Left lung (tissue), 10 donors: ENCODE measurements around the gene FAM114A1. TPM values are rescaled to one million over a fixed set of nuclear protein-coding genes. Genes with fewer than 3 reads are reported as not detected.

ENCODE experiments used
- ATAC-seq: fragments of 200-7000 bp; cut with Tn5 transposase; one replicate; pipeline ENCODE4 v1.9.1; 2020; ENCODE audit warnings: moderate library complexity
- DNase-seq, 4 donors: peaks; one replicate each; pipeline ENCODE4 v3.0.0-alpha.2; 2013 to 2020
- H3K27ac ChIP-seq, 2 donors: fragments of 200-600 bp; sonication (generic) in 1 of 2; one replicate each; pipeline versions ENCODE4 v1.5.0 to v1.8.0; 2020 to 2021
- H3K27me3 ChIP-seq, 2 donors: fragments of 200-600 bp; sonication (generic) in 1 of 2; one replicate each; pipeline versions ENCODE4 v1.5.0 to v1.8.0; 2020 to 2021
- H3K36me3 ChIP-seq, 2 donors: fragments of 200-600 bp; sonication (generic) in 1 of 2; one replicate each; pipeline versions ENCODE4 v1.5.0 to v1.8.0; 2020 to 2021
- H3K4me1 ChIP-seq, 2 donors: fragments of 200-600 bp; one replicate each; pipeline ENCODE4 v1.8.0; 2021
- H3K4me3 ChIP-seq, 2 donors: fragments of 200-600 bp; sonication (generic) in 1 of 2; one replicate each; pipeline versions ENCODE4 v1.5.0 to v1.8.0; 2020 to 2021; ENCODE audit warnings: mild to moderate bottlenecking in 1 of 2
- H3K9me3 ChIP-seq, 2 donors: fragments of 200-600 bp; sonication (generic) in 1 of 2; one replicate each; pipeline versions ENCODE4 v1.5.0 to v1.8.0; 2020 to 2021
- CTCF ChIP-seq, 2 donors: fragments of 200-600 bp; sonication (generic) in 1 of 2; IDR thresholded peaks; one replicate each; pipeline versions ENCODE4 v1.5.0 to v1.8.0; 2021; ENCODE audit warnings: antibody characterized with exemption in 2 of 2
- intact Hi-C, 2 donors: fragments of 100-400 bp; cut with DNase I; formaldehyde crosslinking; loops; one replicate each; pipeline versions ENCODE4 v1.11.2 to v1.14.2; 2022
- polyA plus RNA-seq, 6 donors: library from polyadenylated mRNA; unstranded; fragments of 120-200 nt; gene quantifications; one replicate each; pipeline ENCODE4 v1.2.1, GENCODE V29; 2013; ENCODE audit not compliant: insufficient read length in 6 of 6
- total RNA-seq, 2 donors: library from RNA; stranded (reverse); fragmentation: NEBNext Ultra II Directional; extraction: Animal tissue kit (Norgen Biotek cat#: 25700); gene quantifications; one replicate each; pipeline ENCODE4 v1.2.1, GENCODE V29; 2021
- donor health status: DM: no; HTN: yes; CAD: no.
- donor health status: DM: no; HTN: no; CAD: no.

FAM114A1 gene
- total and polyA plus RNA-seq, 8 donors, result 51.5 to 81.1 (median 62.4) TPM

DNA sequence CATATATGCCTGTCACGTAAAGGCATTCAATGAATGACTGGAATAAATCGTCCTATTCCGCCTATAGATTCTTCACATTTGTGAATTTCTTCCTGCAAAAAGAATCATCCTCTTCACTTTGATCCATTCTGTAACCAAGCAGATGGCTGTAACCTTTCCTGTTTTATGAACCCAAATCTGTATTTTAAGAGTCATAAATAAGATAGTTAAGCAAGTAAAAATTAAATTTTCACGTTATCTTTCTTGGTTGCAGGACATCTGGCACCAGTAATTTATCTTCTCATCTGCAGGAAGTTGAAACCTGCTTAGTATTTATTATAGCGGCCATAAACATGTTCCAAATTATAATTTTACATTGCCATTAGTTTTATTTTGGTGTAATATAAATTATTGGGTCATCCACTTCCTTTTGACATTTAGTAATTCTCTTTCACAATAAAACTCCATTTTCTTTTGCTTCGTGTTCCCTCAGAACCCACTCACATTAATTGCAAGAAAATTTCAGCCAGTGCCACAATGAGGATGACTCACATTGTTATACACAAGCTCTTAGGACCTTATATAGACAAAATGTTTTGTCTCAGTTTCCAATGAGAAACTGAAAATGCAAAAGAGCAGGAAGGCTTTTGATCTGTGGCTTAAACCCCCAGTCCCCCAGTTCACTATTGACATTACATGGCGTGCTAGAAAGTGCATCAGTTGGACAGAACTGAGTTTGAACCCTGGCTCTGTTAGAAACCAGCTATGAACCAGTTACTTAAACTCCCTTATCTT is 113.5 kb downstream of the FAM114A1 start:
- no peak for TF ChIP-seq CTCF (IDR thresholded peaks at IDR 0.05)
- H3K27ac ChIP-seq, result no peak overlapping the region
- H3K36me3 ChIP-seq, result no peaks in the 10 kb centered on the region
- no peaks in the 10 kb centered on the region for H3K9me3 ChIP-seq
- no peak overlapping the region for H3K4me3 ChIP-seq
- ATAC-seq (no peak), DNase-seq (no peak)
- peaks cover 0 to 12% of the 10 kb centered on the region in 2 donors for H3K4me1 ChIP-seq
- intact Hi-C loops, result no loop called here
- no peaks in the 10 kb centered on the region for H3K27me3 ChIP-seq

DNA sequence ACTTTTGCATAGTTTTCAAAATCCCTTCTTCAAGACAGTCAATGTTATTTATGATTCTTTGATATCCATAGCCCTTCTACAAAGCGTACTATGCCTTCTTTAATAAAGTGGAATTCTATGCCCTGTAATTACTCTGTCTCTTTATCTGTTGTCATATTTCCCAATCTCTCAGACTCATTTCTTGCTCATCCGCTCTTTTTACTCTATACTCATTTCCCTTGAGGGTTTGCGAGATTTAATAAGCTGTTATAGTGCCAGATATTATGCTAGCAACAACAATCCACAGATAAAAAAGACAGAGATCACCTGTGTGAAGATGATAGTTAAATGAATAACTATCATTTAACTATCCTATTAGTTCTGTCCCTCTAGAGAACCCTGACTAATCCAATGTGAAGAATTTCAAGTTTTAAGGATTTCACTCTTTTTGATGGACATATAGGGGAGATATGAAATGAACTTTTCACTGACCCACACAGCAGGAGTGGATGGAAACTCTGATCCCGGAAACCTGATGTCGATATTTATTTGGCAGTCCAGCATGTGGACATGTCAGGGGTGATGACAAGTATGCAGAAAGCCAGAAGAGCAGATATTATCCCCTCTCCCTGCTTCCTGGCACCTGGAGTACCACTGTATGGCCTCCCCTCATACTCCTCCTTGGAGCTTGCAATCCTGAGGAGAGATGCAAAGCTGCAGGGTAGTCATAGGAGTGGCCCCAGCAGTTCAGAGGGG is 114.9 kb downstream of the FAM114A1 start:
- no peak for ATAC-seq

GRCh38 chr4:38983291-38983690 is 115.7 kb downstream of the FAM114A1 start:
- DNase-seq (no peak), ATAC-seq (no peak)
- TF ChIP-seq CTCF (IDR thresholded peaks at IDR 0.05), result no peak
- Histone ChIP-seq H3K27me3 (no peaks in the 10 kb centered on the region), H3K9me3 (no peaks in the 10 kb centered on the region), H3K4me1 (peaks cover 0 to 14% of the 10 kb centered on the region in 2 donors), H3K4me3 (no peak overlapping the region), H3K27ac (no peak overlapping the region), H3K36me3 (no peaks in the 10 kb centered on the region)
- intact Hi-C loops, result no loop called here

More for the DNA sequence above, 114.9 kb downstream of the FAM114A1 start:
- Histone ChIP-seq H3K4me1 (peaks cover 0 to 14% of the 10 kb centered on the region in 2 donors), H3K27ac (no peak overlapping the region), H3K36me3 (no peaks in the 10 kb centered on the region), H3K4me3 (no peak overlapping the region), H3K27me3 (no peaks in the 10 kb centered on the region), H3K9me3 (no peaks in the 10 kb centered on the region)
- no peak for DNase-seq
- intact Hi-C loops, result no loop called here
- TF ChIP-seq CTCF (IDR thresholded peaks at IDR 0.05), result no peak

DNA sequence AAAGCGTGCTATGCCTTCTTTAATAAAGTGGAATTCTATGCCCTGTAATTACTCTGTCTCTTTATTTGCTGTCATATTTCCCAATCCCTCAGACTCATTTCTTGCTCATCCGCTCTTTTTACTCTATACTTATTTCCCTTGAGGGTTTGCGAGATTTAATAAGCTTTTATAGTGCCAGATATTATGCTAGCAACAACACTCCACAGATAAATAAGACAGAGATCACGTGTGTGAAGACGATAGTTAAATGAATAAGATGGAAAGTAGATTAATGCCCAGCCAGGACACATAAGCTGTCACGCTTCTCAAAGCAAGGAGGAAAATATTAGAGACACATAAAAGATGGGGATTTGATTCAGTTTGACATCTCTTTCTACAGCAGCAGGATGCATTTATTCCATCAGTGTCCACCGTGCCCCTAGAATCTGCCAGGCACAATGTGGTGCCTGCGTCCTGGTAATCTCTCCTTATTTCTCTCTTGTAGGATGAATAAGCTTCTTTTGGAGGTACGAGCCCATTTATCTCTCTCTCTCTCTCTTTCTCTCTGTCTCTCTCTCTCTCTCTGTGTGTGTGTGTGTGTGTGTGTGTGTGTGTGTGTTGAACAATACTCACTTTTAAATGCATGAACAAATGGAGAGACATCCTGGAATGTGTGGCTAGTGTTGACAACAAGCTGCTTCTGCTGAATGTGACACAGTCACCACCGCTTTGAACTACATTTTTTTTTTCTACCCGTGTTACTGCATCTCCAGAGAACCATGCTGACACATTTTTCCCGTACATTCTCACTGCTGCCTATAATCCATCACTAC is 116.4 kb downstream of the FAM114A1 start:
- DNase-seq (no peak), ATAC-seq (no peak)
- H3K9me3 ChIP-seq, result no peaks in the 10 kb centered on the region
- intact Hi-C loops, result no loop called here
- no peaks in the 10 kb centered on the region for H3K36me3 ChIP-seq
- no peak overlapping the region for H3K27ac ChIP-seq
- TF ChIP-seq CTCF (IDR thresholded peaks at IDR 0.05), result no peak
- H3K4me3 ChIP-seq, result no peak overlapping the region
- H3K27me3 ChIP-seq, result no peaks in the 10 kb centered on the region
- H3K4me1 ChIP-seq, result peaks cover 0 to 14% of the 10 kb centered on the region in 2 donors
